Breast epithelium (tissue), 4 donors: ENCODE measurements around the gene MYO15B. TPM values are rescaled to one million over a fixed set of nuclear protein-coding genes. Genes with fewer than 3 reads are reported as not detected.

Experiments
- DNase-seq, 2 donors: peaks; one replicate each; pipeline ENCODE4 v3.0.0-alpha.2; 2019; ENCODE audit warnings: low spot score in 2 of 2
- H3K27ac ChIP-seq, 2 donors: fragments of 200-600 bp; sonication (generic) in 1 of 2; one replicate each; pipeline ENCODE4 v1.5.1; 2016 to 2019; ENCODE audit warnings: mild to moderate bottlenecking in 1 of 2
- H3K27me3 ChIP-seq, 2 donors: fragments of 200-600 bp; sonication (generic) in 1 of 2; one replicate each; pipeline versions ENCODE4 v1.5.1 to v1.6.0; 2017 to 2019; ENCODE audit warnings: control low read depth in 1 of 2, mild to moderate bottlenecking in 1 of 2
- H3K36me3 ChIP-seq: fragments of 200-600 bp; one replicate; pipeline ENCODE4 v1.5.1; 2019
- H3K4me1 ChIP-seq, 2 donors: fragments of 200-600 bp; sonication (generic); one replicate each; pipeline ENCODE4 v1.5.1; 2016 to 2019; ENCODE audit warnings: control low read depth in 1 of 2
- H3K4me3 ChIP-seq, 3 donors: fragments of 200-600 bp; sonication (generic); 1 replicate in 2 of 3; 2 replicates in 1 of 3; pipeline ENCODE4 v1.5.1; 2016 to 2019; ENCODE audit warnings: mild to moderate bottlenecking in 3 of 3, moderate library complexity in 2 of 3
- H3K9me3 ChIP-seq, 2 donors: fragments of 200-600 bp; sonication (generic) in 1 of 2; one replicate each; pipeline ENCODE4 v1.5.1; 2016 to 2019; ENCODE audit warnings: control low read depth in 1 of 2
- POLR2A ChIP-seq: fragments of 450-650 bp; IDR thresholded peaks from one replicate; pipeline ENCODE4 v1.6.1; 2016; ENCODE audit warnings: antibody characterized with exemption, mild to moderate bottlenecking, moderate library complexity
- POLR2AphosphoS5 ChIP-seq, 3 donors: sonication (generic); formaldehyde crosslinking; IDR thresholded peaks; one replicate each; pipeline ENCODE4 v1.6.1; 2017; ENCODE audit warnings: antibody characterized with exemption in 3 of 3
- intact Hi-C: fragments of 100-400 bp; cut with DNase I; formaldehyde crosslinking; loops from one replicate; pipeline ENCODE4 v1.15.1; 2023; ENCODE audit warnings: low total_unique reads
- total RNA-seq, 3 donors: library from RNA; depleted of rRNA; stranded (reverse); fragments of >200 nt; gene quantifications; one replicate each; pipeline ENCODE4 v1.1.0, GENCODE V29; 2016
- TF ChIP-seq, protein P1 (sequence below), 3 donors: fragments of 450-650 bp; IDR thresholded peaks; one replicate each; pipeline ENCODE4 v1.5.1; 2016 to 2017; ENCODE audit warnings: antibody characterized with exemption in 3 of 3, mild to moderate bottlenecking in 3 of 3, moderate library complexity in 3 of 3

Gene MYO15B
- total RNA-seq, 3 donors from 2014 or later = 65.3 to 121 (median 86.6) TPM

DNA sequence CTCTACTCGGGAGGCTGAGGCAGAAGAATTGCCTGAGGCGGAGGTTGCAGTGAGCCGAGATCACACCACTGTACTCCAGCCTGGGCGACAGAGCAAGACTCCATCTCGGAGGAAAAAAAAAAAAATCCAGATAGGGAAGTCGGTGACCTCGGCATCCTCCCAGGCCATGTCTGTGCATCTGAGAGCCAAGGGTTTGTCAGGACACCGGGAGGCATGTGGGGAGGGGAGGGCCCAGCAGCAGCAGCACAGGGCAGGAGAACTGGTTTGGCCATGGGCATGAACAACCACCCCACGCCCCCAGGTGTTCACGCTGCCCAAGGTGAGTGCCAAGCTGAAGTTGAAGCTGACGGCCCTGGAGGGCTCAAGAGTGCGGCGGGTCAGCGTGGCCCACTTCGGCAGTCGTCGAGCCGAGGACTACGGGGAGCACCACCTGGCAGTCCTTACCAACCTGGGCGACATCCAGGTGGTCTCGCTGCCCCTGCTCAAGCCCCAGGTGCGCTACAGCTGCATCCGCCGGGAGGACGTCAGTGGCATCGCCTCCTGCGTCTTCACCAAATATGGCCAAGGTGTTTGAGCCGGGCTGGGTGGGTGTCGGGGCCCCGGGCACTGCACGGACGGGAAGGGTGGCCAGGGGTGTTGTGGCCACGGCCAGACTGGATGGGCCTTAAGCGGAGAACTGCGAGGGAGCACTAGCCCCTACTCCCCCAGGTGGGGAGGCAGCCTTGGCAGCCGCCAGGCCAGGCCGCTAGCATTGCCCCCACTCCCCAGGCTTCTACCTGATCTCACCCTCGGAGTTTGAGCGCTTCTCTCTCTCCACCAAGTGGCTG lies 14.7 kb upstream of the MYO15B start:
- no peak for DNase-seq
- intact Hi-C loops = no loop called here
- no peaks in the 10 kb centered on the region for H3K27me3 ChIP-seq
- no peaks in the 10 kb centered on the region for H3K36me3 ChIP-seq
- no peaks in the 10 kb centered on the region for H3K4me1 ChIP-seq
- no peaks in the 10 kb centered on the region for H3K9me3 ChIP-seq
- TF ChIP-seq, protein P1, sequence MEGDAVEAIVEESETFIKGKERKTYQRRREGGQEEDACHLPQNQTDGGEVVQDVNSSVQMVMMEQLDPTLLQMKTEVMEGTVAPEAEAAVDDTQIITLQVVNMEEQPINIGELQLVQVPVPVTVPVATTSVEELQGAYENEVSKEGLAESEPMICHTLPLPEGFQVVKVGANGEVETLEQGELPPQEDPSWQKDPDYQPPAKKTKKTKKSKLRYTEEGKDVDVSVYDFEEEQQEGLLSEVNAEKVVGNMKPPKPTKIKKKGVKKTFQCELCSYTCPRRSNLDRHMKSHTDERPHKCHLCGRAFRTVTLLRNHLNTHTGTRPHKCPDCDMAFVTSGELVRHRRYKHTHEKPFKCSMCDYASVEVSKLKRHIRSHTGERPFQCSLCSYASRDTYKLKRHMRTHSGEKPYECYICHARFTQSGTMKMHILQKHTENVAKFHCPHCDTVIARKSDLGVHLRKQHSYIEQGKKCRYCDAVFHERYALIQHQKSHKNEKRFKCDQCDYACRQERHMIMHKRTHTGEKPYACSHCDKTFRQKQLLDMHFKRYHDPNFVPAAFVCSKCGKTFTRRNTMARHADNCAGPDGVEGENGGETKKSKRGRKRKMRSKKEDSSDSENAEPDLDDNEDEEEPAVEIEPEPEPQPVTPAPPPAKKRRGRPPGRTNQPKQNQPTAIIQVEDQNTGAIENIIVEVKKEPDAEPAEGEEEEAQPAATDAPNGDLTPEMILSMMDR (IDR thresholded peaks at IDR 0.05) = no peak
- no peak for TF ChIP-seq POLR2A
- H3K27ac ChIP-seq = no peak overlapping the region
- no peak overlapping the region for H3K4me3 ChIP-seq

DNA sequence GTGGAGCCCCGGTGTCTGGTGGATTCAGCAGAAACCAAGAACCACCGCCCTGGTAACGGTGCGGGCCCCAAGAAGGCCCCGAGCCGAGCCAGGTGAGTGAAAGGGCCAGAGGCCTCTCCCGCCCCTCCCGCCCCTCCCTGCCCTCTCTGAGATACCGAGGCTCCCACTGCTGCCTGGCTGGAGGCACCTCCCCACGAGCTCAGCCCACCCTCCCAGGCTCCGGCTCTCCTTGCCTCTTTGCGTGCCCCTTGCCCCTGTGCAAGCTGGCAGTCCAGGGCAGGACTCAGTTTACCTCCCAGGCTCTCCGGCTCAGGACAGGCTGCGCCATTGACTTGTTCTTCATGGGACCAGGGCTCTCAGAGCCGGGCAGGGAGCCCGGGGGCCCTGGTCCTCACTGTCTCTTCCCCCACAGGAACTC lies 14.1 kb upstream of the MYO15B start:
- intact Hi-C loops = no loop called here

DNA sequence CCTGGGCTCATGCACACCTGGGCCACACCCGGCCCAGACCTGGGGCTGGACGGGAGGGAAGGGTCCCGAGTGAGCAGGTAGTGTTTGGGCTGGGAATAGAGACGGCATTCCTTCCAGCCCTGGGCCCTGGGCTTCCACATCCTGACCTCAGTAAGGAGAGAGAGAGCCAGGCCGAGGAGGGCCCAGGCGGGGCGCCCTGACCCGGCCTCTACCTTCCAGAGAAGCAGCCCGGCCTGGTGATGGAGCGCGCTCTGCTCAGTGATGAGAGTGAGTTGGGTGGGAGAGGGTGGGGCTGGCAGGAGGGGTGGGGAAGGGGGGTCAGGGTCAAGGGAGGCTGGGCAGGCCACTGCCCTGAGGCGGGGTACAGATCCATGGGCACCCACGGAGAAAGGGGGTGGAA lies 13.6 kb upstream of the MYO15B start:
- Histone ChIP-seq H3K27me3 (no peaks in the 10 kb centered on the region), H3K27ac (no peak overlapping the region), H3K9me3 (no peaks in the 10 kb centered on the region), H3K4me3 (no peak overlapping the region), H3K4me1 (no peaks in the 10 kb centered on the region), H3K36me3 (no peaks in the 10 kb centered on the region)
- TF ChIP-seq POLR2A (no peak), POLR2AphosphoS5 (IDR thresholded peaks at IDR 0.05) (no peak)
- TF ChIP-seq, protein P1 (IDR thresholded peaks at IDR 0.05) = no peak
- DNase-seq = no peak
- intact Hi-C loops = no loop called here

More for the DNA sequence above, 14.1 kb upstream of the MYO15B start:
- no peaks in the 10 kb centered on the region for H3K4me1 ChIP-seq
- DNase-seq = no peak
- H3K9me3 ChIP-seq = no peaks in the 10 kb centered on the region
- no peak overlapping the region for H3K27ac ChIP-seq
- H3K27me3 ChIP-seq = no peaks in the 10 kb centered on the region
- no peaks in the 10 kb centered on the region for H3K36me3 ChIP-seq
- TF ChIP-seq, protein P1 (IDR thresholded peaks at IDR 0.05) = no peak
- no peak for TF ChIP-seq POLR2AphosphoS5 (IDR thresholded peaks at IDR 0.05)
- TF ChIP-seq POLR2A = no peak
- no peak overlapping the region for H3K4me3 ChIP-seq

DNA sequence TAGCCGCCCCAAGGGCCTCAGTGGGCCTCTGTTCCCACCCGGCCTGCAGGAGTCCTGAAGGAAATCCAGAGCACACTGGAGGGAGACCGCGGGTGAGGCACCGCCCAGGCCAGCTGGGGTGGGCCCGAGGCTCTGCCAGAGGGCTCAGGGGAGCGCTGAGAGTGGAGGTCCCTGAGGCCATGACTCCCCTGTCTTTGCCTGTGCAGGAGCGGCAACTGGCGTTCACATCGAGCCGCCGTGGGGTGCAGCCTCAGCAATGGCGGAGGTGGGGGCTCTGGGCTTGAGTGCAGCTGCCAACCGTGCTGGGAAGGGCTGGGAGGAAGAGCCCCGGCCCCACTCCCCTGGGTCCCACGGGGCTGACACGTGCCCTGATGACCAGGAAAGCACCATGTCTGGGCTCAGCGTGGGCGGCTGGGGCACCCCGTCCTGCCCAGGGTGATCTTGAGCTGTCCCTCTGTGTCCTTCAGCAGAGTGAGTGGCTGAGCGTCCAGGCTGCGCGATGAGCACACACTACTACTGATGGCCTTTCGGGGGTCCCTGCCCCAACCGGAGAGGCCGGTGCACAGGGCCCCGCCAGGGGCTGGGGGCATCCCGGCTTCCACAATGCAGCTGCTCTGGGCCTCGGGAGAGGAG lies 13.1 kb upstream of the MYO15B start:
- Histone ChIP-seq H3K27ac (no peak overlapping the region), H3K9me3 (no peaks in the 10 kb centered on the region), H3K27me3 (no peaks in the 10 kb centered on the region), H3K36me3 (no peaks in the 10 kb centered on the region), H3K4me3 (no peak overlapping the region), H3K4me1 (no peaks in the 10 kb centered on the region)
- intact Hi-C loops = no loop called here
- DNase-seq = no peak
- no peak for TF ChIP-seq POLR2A
- TF ChIP-seq, protein P1 (IDR thresholded peaks at IDR 0.05) = no peak
- no peak for TF ChIP-seq POLR2AphosphoS5 (IDR thresholded peaks at IDR 0.05)

DNA sequence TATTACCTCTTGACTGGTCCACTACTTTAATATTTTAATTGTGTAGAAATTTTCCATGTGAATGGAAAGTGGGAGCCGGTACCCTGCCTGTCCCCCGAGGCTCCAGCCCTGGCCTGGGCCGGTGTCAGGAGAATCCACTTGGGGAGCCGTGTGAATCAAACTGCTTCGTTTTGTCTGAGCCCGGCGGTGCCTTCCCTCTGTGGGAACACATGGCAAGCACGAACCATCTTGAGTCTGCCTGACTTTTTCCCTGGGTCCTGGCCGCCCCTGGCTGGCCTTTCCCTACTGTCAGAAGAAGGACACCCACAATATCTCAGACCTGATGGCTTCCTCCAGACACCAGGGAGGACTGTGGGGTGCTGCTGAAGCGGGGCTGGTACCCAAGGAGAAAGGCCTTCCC lies 12.4 kb upstream of the MYO15B start:
- Histone ChIP-seq H3K36me3 (no peaks in the 10 kb centered on the region), H3K4me3 (no peak overlapping the region), H3K9me3 (no peaks in the 10 kb centered on the region), H3K27ac (no peak overlapping the region), H3K4me1 (no peaks in the 10 kb centered on the region), H3K27me3 (no peaks in the 10 kb centered on the region)
- TF ChIP-seq POLR2AphosphoS5 (IDR thresholded peaks at IDR 0.05) = no peak
- TF ChIP-seq, protein P1 (IDR thresholded peaks at IDR 0.05) = no peak
- TF ChIP-seq POLR2A = no peak
- intact Hi-C loops = no loop called here
- DNase-seq = no peak
